ENCODE data around the gene DUSP2.

The DUSP2 gene

DNA sequence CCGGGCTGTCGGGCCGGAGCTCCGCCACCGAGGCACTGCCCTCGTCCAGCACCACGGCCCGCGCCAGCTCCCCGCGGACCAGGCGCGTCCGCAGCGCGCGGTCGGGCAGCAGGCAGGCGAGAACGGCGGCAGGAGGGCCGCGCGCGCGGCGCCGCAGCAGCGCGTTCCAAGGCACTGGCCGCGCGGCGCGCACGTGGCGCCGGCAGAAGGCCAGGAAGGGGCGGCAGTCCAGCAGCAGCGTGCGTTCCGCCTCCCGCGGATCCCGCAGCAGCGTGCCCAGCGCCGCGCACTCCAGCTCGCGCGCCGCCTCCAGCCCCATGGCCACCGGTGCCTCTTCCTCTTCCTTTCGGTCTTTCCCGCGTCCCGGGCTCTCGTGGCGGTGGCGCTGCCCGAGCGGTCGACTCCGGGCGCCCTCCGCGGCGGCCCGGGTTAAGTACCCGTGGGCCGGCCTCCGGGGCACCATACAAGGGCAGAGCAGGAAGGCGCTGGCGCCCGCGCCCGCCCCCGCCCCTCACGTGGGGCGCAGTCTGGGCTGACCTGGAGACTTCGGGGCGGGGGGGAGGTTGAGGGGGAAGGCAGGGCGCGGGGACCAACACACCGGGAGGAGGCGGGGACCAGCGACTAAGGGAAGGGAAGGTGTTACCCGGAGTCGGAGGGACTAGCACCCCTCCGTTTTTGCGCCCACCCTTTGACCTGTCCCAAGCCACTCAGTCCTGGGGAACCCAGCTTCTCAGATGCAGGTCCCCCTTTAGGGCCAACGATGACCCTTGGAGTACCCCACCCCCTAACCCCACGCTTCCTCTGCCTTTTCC, at the start of gene DUSP2:
Gene DUSP2 (minus strand): TSS at position 405 of the 812 bp plus-strand sequence. CDS start 86 bp downstream, at position 319.
- peak; percentile 95 for DNase-seq

- DNase-seq: no peak
Measured at GRCh38 chr2:96191937-96192670, 46.9 kb upstream of the DUSP2 start.

DNA sequence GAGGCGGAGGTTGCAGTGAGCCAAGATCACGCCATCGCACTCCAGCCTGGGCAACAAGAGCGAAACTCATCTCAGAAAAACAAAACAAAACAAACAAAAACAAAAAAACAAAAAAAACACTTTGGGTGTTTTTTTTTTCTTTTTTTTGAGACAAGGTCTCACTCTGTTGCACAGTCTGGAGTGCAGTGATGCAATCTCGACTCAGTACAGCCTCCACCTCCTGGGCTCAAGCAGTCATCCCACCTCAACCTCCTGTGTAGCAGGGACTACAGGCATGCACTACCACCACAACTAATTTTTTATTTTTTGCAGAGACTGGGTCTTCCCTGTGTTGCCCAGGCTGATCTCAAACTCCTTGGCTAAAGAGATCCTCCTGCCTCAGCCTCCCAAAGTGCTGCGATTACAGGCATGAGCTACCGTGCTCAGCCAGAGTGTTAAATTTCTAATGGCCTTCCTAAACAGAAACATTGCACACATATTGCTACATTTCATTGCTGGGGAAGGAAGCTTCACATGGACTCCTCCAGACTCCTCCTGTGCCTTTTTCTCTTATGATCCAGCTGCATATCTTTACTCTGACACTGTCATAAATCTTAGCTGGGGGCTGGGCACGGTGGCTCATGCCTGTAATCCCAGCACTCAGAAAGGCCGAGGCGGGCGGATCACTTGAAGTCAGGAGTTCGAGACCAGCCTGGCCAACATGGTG, 43.7 kb upstream of the DUSP2 start:
- no peak for DNase-seq

DNA sequence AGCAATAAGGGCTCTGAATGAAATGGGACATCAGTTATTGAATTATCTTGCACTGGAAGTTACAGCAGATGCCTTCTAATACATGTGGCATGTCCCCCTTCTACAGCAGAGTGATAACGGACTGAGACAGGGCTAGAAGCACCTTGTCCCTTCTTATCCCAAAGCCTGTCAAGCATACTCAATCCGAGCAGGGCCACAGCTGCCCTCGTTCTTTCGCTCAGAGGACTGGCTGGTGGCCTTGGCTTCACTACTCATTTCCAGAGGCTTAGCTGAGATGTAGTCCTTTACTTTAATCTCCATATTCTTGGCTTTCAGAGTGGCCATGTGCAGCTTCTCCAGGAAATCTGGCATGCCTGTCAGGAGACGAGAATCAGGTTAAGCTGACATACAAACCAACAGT, 41.3 kb upstream of the DUSP2 start:
- DNase-seq: no peak

- no peak for DNase-seq
Measured at GRCh38 chr2:96185516-96185915, 40.3 kb upstream of the DUSP2 start.

- no peak for DNase-seq
Measured at GRCh38 chr2:96184989-96185388, 39.7 kb upstream of the DUSP2 start.

DNA sequence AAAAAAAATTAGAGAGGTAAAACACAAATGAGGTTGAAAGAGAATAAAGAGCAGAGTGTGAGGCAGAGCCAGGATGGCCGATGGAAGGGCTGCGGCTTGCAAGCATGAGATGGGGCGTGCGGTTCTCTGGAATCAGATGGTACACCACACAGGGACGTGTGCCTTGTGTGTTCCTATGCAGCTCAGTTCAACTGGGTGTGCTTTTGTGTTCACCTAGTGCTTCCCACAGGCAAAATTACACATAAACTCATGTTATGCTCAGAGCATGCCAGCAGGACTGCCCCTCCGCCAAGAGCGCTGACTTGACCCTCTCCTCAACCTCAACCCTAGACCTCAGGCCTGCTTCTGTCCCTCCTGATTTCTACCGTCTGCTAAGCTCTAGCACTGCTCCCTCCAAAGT, 38.9 kb upstream of the DUSP2 start:
- DNase-seq: no peak

DNA sequence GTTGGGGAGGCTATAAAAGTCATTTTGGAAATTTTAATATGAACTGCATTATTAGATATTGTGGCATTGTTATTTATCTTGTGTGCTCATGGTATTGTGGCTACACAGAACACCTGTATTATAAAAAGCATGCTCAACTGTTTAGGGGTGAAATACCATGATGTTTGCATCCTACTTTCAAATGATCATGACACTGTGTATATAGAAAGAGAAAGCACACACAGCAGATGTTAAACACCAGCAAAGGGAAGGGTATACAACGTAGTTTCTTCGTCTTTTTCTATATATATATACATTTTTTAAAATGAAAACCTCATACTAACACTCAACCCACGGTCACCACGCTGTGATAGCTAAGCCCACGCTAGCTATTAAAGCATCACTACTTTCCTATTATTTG, 36.3 kb upstream of the DUSP2 start:
- DNase-seq: no peak

DNA sequence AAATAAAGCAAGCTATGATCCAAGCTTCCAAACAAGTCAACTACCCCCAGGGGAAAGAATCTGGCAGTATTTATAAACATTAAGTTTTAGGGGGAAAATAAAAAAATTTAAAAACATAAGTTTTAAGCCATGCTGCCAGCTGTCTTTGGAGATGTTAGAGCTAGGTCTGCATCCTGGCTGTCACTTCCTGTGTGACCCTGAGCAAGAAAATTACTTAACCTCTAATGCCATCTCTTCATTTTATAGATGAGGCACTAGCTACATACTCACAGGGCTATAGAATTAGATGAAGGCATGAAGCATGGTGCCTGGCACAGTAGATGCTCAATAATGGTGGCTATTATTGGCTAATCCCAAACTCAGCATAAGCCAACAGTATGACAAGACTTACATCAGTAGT, 35.3 kb upstream of the DUSP2 start:
- DNase-seq: no peak

DNA sequence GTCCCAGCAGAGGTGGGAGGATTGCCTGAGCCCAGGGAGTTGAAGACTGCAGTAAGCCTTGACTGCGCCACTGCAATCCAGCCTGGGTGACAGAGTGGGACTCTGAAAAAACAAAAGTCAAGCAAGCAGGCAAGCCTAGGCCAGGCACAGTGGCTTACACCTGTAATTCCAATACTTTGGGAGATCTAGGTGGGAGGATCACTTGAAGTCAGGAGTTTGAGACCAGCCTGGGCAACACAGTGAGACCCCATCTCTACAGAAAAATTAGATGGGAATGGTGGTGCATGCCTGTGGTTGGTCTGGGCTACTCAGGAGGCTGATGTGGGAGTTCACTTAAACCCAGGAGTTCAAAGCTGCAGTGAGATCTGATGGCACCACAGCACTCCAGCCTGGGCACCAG, 34.8 kb upstream of the DUSP2 start:
- no peak for DNase-seq

DNA sequence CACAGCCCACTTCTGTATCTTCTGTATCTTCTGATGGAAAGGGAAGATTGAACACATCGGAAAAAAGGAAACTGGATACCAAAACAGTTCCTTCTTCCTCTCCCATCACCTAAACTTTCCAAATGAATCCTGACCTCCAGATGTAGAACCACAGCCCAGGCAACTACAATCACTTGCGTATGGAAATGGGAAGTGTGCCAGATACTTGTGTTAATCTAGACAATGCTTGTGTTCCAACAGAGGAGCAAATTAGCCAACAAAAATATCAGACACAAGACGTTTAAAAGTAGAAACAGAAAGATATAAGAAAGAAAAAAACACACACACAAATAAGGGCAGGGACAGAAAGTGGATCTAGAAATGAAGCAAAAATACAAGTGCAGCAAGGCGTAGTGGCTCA, 31.4 kb upstream of the DUSP2 start:
- no peak for DNase-seq

DNA sequence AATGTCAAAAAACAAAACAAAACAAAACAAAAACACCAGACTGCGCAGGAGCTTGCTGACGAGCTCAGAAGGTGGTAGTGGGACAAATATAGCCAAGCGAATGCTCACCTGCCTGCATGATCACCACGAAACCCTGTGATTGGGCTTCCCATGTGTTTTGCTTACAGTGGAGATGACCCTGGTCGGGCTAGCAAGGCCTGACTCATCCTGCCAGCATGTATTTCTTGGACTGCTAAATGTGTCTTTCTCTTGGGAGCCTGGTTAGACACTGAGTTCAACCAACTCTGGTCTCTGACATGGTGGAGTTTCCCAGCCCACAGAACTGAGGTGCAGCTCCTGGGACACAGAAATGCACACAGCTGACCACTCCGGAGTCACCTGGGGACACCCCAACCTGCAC, 30.7 kb upstream of the DUSP2 start:
- no peak for DNase-seq

- DNase-seq: peak; percentile 80 to 87
Measured at GRCh38 chr2:96174251-96175144, 29.3 kb upstream of the DUSP2 start.

DNA sequence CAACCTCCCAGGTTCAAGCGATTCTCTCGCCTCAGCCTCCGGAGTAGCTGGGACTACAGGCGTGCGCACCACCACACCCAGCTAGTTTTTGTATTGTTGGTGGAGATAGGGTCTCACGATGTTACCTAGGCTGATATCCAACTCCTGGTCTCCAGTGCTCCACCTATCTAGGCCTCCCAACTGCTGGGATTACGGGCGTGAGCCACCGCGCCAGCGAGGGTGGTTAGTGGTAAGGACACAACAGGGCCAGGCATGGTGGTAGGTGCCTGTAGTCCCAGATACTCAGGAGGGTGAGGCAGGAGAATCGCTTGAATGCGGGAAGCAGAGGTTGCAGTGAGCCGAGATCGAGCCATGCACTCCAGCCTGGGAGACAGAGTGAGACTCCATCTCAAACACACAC, 26.6 kb upstream of the DUSP2 start:
- DNase-seq: no peak

- no peak for DNase-seq
Measured at GRCh38 chr2:96170626-96171025, 25.4 kb upstream of the DUSP2 start.

GRCh38 chr2:96169868-96170507, 24.7 kb upstream of the DUSP2 start:
- DNase-seq: no peak

DNA sequence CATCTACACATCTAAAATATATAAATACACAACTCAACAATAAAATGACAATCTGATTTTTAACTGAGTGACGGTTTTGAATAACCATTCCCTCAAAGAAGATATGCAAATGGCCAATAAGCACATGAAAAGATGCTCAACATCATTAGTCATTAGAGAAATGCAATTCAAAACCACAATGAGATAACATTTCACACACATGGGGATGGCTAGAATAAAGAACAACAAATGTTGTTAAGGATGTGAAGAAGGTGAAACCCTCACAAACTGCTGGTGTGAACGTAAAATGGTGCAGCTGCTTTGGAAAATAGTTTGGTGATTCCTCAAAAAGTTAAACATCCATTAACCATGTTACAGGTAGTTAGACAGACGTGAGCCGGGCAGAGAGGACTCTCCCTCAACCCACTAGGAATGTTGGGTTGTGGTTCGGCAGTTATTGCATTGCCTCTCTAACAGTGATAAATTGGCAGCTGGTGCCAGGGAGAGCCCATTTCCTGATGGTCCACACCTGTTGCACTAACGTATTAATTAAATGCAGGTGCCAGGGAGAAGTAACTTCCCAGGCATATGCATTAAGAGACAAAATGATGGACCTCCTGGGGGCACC, 22.3 kb upstream of the DUSP2 start:
- DNase-seq: peak in 1 of 2 donors; percentile 16

- peak; percentile 57 to 79 for DNase-seq
Measured at GRCh38 chr2:96164459-96165184, 19.4 kb upstream of the DUSP2 start.

- DNase-seq: peak; percentile 65 to 75
Measured at GRCh38 chr2:96163768-96164429, 18.7 kb upstream of the DUSP2 start.

DNA sequence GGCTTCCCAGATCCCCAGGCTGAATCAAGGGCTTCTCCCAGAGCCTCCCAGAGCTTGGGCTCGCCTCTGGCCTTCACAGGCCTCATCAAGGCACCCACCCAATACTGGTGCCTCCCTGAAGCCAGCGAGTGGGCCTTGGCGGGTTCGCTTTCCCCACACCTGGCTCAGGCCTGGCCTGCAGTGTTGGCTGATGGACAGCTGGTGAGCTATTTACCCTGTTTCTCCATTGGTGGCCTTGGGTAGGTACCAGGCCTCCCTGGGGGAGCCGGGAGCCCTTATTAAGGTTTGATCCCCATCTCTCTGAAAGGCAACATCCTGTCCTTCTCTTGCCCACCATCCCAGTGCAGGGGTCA, 18.2 kb upstream of the DUSP2 start:
- DNase-seq: no peak
